Sigmoid colon (tissue), 7 donors: ENCODE measurements around the gene PSAP. TPM values are rescaled to one million over a fixed set of nuclear protein-coding genes. Genes with fewer than 3 reads are reported as not detected.

Experiments
- DNase-seq: peaks from one replicate; pipeline ENCODE4 v3.0.0-alpha.2; 2019
- H3K27ac ChIP-seq, 4 donors: fragments of 200-600 bp; sonication (generic); one replicate each; pipeline ENCODE4 v1.5.1; 2016 to 2019; ENCODE audit warnings: mild to moderate bottlenecking in 1 of 4
- H3K27me3 ChIP-seq, 3 donors: fragments of 200-600 bp; sonication (generic); one replicate each; pipeline ENCODE4 v1.5.1; 2019; ENCODE audit warnings: mild to moderate bottlenecking in 1 of 3
- H3K36me3 ChIP-seq, 4 donors: fragments of 200-600 bp; sonication (generic); one replicate each; pipeline ENCODE4 v1.5.1; 2016 to 2019
- H3K4me1 ChIP-seq, 4 donors: fragments of 200-600 bp; sonication (generic); one replicate each; pipeline ENCODE4 v1.5.1; 2017 to 2019
- H3K4me3 ChIP-seq, 4 donors: fragments of 200-600 bp; sonication (generic); one replicate each; pipeline ENCODE4 v1.5.1; 2017 to 2019; ENCODE audit warnings: mild to moderate bottlenecking in 2 of 4, moderate library complexity in 1 of 4
- H3K9me3 ChIP-seq, 4 donors: fragments of 200-600 bp in 3 of 4; sonication (generic) in 3 of 4; one replicate each; pipeline versions ENCODE4 v1.5.1 to v1.6.1; 2013 to 2019
- EP300 ChIP-seq, 4 donors: sonication (generic); formaldehyde crosslinking; IDR thresholded peaks; one replicate each; pipeline ENCODE4 v1.6.1; 2017; ENCODE audit warnings: antibody characterized with exemption in 4 of 4
- POLR2A ChIP-seq, 2 donors: fragments of 450-650 bp; IDR thresholded peaks; one replicate each; pipeline ENCODE4 v1.6.1; 2016; ENCODE audit warnings: antibody characterized with exemption in 2 of 2, mild to moderate bottlenecking in 2 of 2, moderate library complexity in 2 of 2
- POLR2AphosphoS5 ChIP-seq, 4 donors: sonication (generic); formaldehyde crosslinking; IDR thresholded peaks; one replicate each; pipeline ENCODE4 v1.6.1; 2017; ENCODE audit warnings: antibody characterized with exemption in 4 of 4
- WGBS, 2 donors: extraction: QIAGEN DNeasy Blood & Tissue Kit; methylation state at CpG; one replicate each; pipeline ENCODE4 v1.1.7; 2013; 5-methylcytosine and 5-hydroxymethylcytosine counted together
- intact Hi-C: fragments of 100-400 bp; cut with DNase I; formaldehyde crosslinking; loops from one replicate; pipeline ENCODE4 v1.15.1; 2023
- polyA plus RNA-seq, 3 donors: library from polyadenylated mRNA; stranded (reverse); fragments of 200-250 nt; gene quantifications; one replicate each; pipeline ENCODE4 v1.2.3, GENCODE V29; 2013
- total RNA-seq, 4 donors: library from RNA; depleted of rRNA; stranded (reverse); fragments of >200 nt; gene quantifications; one replicate each; pipeline ENCODE4 v1.1.0, GENCODE V29; 2016
- TF ChIP-seq, protein P1 (sequence below), 4 experiments: fragments of 450-650 bp in 3 of 4; fragments of 200-600 bp in 1 of 4; IDR thresholded peaks; one replicate each; pipeline ENCODE4 v1.5.1; 2016 to 2019; ENCODE audit warnings: antibody characterized with exemption in 4 of 4, mild to moderate bottlenecking in 3 of 4, moderate library complexity in 2 of 4
- donor health status: healthy with polysubstance abuse.
- donor health status: Bipolar disorder and iron deficiency.
- donor health status: healthy.

The PSAP gene
- total and polyA plus RNA-seq, 7 donors, result 200 to 960 (median 636) TPM

DNA sequence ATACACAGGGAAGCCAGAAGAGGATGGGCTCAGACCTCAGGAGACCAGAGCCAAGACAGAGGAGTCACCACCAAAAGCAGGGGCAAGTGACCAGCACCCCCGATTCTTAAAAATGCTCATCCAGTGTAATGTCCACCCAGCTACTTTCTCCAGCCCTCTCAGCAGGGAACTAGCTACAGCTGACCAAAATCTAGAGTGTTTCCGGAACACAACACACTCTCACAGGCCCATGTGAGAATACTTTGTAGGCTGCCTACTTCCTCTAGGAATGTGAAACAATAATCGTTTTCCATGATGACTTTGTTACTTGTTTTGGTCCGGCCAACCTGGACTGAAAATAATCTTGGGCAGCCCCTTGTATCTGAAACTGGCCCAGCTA is 14.5 kb downstream of the PSAP start:
- Histone ChIP-seq H3K4me3 (no peak overlapping the region), H3K36me3 (peaks cover 2 to 17% (median 10%) of the 10 kb centered on the region in 4 donors), H3K4me1 (peaks cover 0 to 86% (median 72%) of the 10 kb centered on the region in 4 donors), H3K27ac (peak overlapping the region; percentile 60 to 73 (median 70)), H3K27me3 (no peaks in the 10 kb centered on the region), H3K9me3 (no peaks in the 10 kb centered on the region)
- intact Hi-C loops, result loop anchor here (10.0 kb wide), 1 partner anchor 48 kb away; no protein-coding TSS in a partner anchor
- 75 to 83% methylated on average over 4 of the region's 4 CpGs for WGBS, 2 donors
- TF ChIP-seq POLR2AphosphoS5 (IDR thresholded peaks at IDR 0.05) (no peak), POLR2A (IDR thresholded peaks at IDR 0.05) (no peak), EP300 (IDR thresholded peaks at IDR 0.05) (no peak)
- TF ChIP-seq, protein P1, sequence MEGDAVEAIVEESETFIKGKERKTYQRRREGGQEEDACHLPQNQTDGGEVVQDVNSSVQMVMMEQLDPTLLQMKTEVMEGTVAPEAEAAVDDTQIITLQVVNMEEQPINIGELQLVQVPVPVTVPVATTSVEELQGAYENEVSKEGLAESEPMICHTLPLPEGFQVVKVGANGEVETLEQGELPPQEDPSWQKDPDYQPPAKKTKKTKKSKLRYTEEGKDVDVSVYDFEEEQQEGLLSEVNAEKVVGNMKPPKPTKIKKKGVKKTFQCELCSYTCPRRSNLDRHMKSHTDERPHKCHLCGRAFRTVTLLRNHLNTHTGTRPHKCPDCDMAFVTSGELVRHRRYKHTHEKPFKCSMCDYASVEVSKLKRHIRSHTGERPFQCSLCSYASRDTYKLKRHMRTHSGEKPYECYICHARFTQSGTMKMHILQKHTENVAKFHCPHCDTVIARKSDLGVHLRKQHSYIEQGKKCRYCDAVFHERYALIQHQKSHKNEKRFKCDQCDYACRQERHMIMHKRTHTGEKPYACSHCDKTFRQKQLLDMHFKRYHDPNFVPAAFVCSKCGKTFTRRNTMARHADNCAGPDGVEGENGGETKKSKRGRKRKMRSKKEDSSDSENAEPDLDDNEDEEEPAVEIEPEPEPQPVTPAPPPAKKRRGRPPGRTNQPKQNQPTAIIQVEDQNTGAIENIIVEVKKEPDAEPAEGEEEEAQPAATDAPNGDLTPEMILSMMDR (IDR thresholded peaks at IDR 0.05), result no peak
- DNase-seq, result no peak

DNA sequence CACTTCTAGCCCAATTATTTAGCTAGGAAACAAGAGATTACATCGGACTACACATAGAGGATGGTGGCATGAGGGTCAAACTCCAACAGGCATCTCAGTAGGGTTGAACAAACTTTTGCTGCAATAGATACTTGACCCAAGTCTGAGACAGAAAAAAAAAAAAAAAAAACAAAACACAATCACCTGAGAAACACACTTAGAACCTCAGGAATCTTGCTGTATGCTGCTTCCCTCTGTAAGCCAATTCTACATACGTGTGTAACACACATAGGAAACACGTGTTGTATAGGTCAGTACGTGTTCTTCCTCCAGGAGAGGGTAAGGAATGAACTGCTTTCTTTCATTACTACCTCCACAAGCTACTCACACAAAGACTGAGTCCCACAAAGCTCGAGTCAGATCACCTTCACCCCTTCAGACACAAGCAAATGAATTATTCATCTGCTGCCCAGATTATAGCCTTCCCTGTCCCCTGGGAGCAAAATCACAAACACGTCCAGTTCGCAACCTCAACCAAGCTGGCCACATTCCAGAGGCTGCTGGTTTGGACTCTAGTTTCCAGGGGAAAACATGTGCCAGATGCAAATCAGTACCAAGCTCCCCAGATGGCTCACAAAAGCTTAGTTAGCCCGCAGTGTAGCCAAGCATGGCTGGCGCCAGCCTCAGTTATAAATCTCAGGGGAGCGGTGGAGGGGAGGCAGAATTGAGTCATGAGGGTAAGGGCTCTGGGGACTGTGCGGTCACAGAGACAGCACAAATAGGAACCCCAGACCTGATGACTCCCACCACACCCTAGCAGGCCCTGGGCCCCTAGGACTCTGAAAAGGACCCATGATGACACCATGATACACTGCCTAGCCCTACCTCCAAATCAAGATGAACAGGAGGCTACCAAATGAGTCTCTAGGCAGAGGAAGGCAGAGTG is 15.1 kb downstream of the PSAP start:
- H3K27me3 ChIP-seq, result no peaks in the 10 kb centered on the region
- TF ChIP-seq EP300 (IDR thresholded peaks at IDR 0.05) (no peak), POLR2A (IDR thresholded peaks at IDR 0.05) (no peak), POLR2AphosphoS5 (IDR thresholded peaks at IDR 0.05) (peak in 3 of 4 donors; percentile 9 to 11 (median 9))
- TF ChIP-seq, protein P1 (IDR thresholded peaks at IDR 0.05), result peak in 1 of 4 experiments; percentile 5
- no peaks in the 10 kb centered on the region for H3K9me3 ChIP-seq
- H3K4me1 ChIP-seq, result peaks cover 0 to 82% (median 65%) of the 10 kb centered on the region in 4 donors
- no peak overlapping the region for H3K4me3 ChIP-seq
- intact Hi-C loops, result loop anchor here (10.0 kb wide), 1 partner anchor 49 kb away; no protein-coding TSS in a partner anchor
- H3K36me3 ChIP-seq, result peaks cover 9 to 24% (median 16%) of the 10 kb centered on the region in 4 donors
- WGBS, 2 donors, result 64 to 83% methylated on average over 11 of the region's 11 CpGs
- H3K27ac ChIP-seq, result peak overlapping the region; percentile 60 to 73 (median 70)
- peak; percentile 87 for DNase-seq

DNA sequence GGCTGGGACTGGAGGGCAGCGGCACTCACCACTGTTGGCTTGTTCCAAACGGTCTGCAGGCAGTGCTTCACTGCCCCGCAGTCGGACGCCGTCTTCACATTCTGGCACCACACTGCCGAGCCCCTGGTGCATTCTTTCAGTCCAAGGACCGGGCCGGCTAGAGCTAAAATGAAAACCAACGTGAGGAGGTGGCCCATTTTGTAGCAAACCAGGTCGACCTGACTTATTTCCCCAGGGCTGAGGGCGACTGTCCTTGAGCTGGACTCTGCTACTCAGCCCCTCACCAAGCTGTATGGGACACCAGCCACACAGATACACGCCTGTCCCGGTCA is 16.7 kb downstream of the PSAP start:
- H3K27me3 ChIP-seq, result no peaks in the 10 kb centered on the region
- WGBS, 2 donors, result 94 to 95% methylated on average over 14 of the region's 14 CpGs
- TF ChIP-seq, protein P1 (IDR thresholded peaks at IDR 0.05), result no peak
- no peak for TF ChIP-seq POLR2A (IDR thresholded peaks at IDR 0.05)
- no peak for TF ChIP-seq EP300 (IDR thresholded peaks at IDR 0.05)
- no peak for TF ChIP-seq POLR2AphosphoS5 (IDR thresholded peaks at IDR 0.05)
- peaks cover 0 to 65% (median 49%) of the 10 kb centered on the region in 4 donors for H3K4me1 ChIP-seq
- H3K27ac ChIP-seq, result no peak overlapping the region
- intact Hi-C loops, result loop anchor here (10.0 kb wide), 1 partner anchor 50 kb away; no protein-coding TSS in a partner anchor
- H3K36me3 ChIP-seq, result peaks cover 23 to 40% (median 30%) of the 10 kb centered on the region in 4 donors
- H3K4me3 ChIP-seq, result no peak overlapping the region
- H3K9me3 ChIP-seq, result no peaks in the 10 kb centered on the region
- DNase-seq, result no peak

DNA sequence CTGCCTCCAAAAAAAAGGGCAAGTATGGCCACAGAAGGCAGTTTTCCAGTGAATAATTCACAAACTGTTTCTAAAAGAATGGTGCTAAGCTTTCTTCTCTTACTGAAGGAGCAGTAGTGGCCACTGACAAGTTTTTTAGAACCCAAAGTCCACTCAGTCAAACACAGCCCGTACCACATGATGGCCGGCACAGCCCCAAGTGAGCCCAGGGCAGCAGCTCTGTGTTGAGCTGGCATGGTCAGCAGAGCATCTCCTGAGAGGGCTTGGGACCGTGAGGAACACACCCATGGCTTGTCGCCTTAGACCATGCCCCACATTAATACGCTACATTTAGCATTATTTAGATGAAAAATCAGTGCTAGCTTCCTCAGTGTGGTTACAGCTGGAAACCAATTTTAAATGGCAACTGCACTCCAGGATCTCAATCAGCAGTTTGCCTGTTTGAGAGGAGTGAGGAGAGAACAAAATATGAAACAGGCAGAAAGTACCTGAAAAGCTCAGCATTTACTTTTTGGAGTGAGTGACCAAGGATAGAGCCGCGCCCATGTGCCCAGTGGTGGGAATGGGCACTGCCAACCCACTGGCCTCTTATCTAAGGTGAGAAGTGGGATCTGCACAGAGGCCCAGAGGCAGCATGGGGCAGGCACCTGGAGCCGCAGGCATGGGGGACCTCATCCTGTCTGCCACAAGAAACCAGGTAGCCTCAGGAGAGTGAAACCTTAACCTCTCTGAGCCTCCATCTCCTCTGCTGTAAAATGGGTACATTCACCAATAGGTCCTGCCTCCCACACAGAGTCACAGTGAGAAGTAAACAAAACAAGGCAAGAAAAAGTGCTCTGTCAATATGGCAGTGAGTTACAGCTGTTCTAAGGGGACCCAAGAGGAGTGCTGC is 17.4 kb downstream of the PSAP start:
- no peak overlapping the region for H3K27ac ChIP-seq

More for the DNA sequence above, 17.4 kb downstream of the PSAP start:
- Histone ChIP-seq H3K4me1 (peaks cover 0 to 59% (median 43%) of the 10 kb centered on the region in 4 donors), H3K9me3 (no peaks in the 10 kb centered on the region), H3K4me3 (no peak overlapping the region), H3K27me3 (no peaks in the 10 kb centered on the region), H3K36me3 (peaks cover 23 to 46% (median 36%) of the 10 kb centered on the region in 4 donors)
- no peak for DNase-seq
- TF ChIP-seq, protein P1 (IDR thresholded peaks at IDR 0.05), result no peak
- no peak for TF ChIP-seq POLR2AphosphoS5 (IDR thresholded peaks at IDR 0.05)
- 94% methylated on average over 8 of the region's 8 CpGs for WGBS, 2 donors
- intact Hi-C loops, result loop anchor here (10.0 kb wide), 1 partner anchor 51 kb away; no protein-coding TSS in a partner anchor
